ENCODE measurements around the gene DNAJC22.

GRCh38 chr12:49334681-49335080 lies 12.0 kb upstream of the DNAJC22 start:
- TF ChIP-seq POLR2AphosphoS5 (IDR thresholded peaks at IDR 0.05) (no peak), POLR2A (IDR thresholded peaks at IDR 0.05) (no peak), EP300 (IDR thresholded peaks at IDR 0.05) (no peak), CTCF (IDR thresholded peaks at IDR 0.05) (no peak)
